A673 (cell line): ENCODE data around the gene GATAD2B.

Source experiments
- EZH2 ChIP-seq: fragments of 200-600 bp; sonication (generic); IDR thresholded peaks from 2 replicates; pipeline ENCODE4 v1.6.1; 2017; ENCODE audit warnings: borderline replicate concordance, low read depth, mild to moderate bottlenecking, mixed read lengths, antibody characterized with exemption, low read length; ENCODE audit not compliant: poor library complexity, severe bottlenecking
- TF ChIP-seq, protein P1 (sequence below): fragments of 300-800, 200-600 bp; sonication (generic); conservative IDR thresholded peaks from 2 replicates; pipeline ENCODE4 v1.5.1; 2017; ENCODE audit warnings: low read depth, mild to moderate bottlenecking, antibody characterized with exemption, low read length, moderate library complexity, mixed read lengths

DNA sequence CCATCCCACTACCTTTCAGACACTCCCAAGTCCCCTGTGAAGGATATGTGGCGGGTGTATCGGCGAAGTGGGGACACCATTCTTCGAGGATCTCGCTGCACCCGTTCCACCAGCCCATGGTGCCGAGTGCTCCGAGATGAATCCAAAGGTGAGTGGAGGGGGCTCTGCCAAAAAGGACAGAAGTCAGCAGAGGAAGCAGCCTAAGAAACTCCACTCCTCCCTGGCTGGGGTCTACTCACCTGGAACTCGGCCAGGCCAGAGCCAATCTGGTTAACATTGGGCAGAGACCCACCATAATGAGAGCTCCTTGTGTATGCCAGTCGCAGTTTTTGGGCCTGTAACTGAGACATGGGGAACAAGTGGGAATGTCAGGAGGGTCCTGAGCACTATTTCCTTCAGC, 32.1 kb upstream of the GATAD2B start:
- TF ChIP-seq, protein P1, sequence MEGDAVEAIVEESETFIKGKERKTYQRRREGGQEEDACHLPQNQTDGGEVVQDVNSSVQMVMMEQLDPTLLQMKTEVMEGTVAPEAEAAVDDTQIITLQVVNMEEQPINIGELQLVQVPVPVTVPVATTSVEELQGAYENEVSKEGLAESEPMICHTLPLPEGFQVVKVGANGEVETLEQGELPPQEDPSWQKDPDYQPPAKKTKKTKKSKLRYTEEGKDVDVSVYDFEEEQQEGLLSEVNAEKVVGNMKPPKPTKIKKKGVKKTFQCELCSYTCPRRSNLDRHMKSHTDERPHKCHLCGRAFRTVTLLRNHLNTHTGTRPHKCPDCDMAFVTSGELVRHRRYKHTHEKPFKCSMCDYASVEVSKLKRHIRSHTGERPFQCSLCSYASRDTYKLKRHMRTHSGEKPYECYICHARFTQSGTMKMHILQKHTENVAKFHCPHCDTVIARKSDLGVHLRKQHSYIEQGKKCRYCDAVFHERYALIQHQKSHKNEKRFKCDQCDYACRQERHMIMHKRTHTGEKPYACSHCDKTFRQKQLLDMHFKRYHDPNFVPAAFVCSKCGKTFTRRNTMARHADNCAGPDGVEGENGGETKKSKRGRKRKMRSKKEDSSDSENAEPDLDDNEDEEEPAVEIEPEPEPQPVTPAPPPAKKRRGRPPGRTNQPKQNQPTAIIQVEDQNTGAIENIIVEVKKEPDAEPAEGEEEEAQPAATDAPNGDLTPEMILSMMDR: no peak
- no peak for TF ChIP-seq EZH2
